HL-60 (cell line): Measurements from ENCODE around the gene ATP8A1.

Source experiments
- DNase-seq, 2 experiments: peaks; one replicate each; pipeline ENCODE4 v3.0.0-alpha.2; 2010 to 2020; ENCODE audit warnings: low read depth in 1 of 2, low spot score in 1 of 2
- H3K27ac ChIP-seq: fragments of 250-450 bp; sonication (Bioruptor Pico); replicated peaks from 2 replicates; pipeline ENCODE4 v1.5.1; 2020; ENCODE audit warnings: mild to moderate bottlenecking, moderate library complexity
- H3K27me3 ChIP-seq: fragments of 250-450 bp; sonication (Bioruptor Pico); 2 replicates; pipeline ENCODE4 v1.5.1; 2021; ENCODE audit warnings: mild to moderate bottlenecking, moderate library complexity; ENCODE audit not compliant: insufficient read depth, poor library complexity, severe bottlenecking
- H3K4me3 ChIP-seq: replicated peaks from 2 replicates; pipeline ENCODE4 v1.5.1; 2011; ENCODE audit warnings: mild to moderate bottlenecking, control low read depth, low read length; ENCODE audit not compliant: insufficient read depth
- GABPA ChIP-seq: IDR thresholded peaks from 2 replicates; pipeline ENCODE4 v1.6.1; 2012; ENCODE audit warnings: low read depth
- POLR2AphosphoS5 ChIP-seq: IDR thresholded peaks from 2 replicates; pipeline ENCODE4 v1.6.1; 2012; ENCODE audit warnings: low read depth
- SPI1 ChIP-seq: IDR thresholded peaks from 2 replicates; pipeline ENCODE4 v1.6.1; 2012; ENCODE audit warnings: low read depth, mild to moderate bottlenecking, borderline replicate concordance
- TF ChIP-seq, protein P1 (sequence below): IDR thresholded peaks from one replicate; pipeline ENCODE4 v1.5.1; 2011; ENCODE audit warnings: low read length, control low read depth, inconsistent platforms; ENCODE audit not compliant: insufficient read depth
- TF ChIP-seq, protein P2 (sequence below): IDR thresholded peaks from 2 replicates; pipeline ENCODE4 v1.6.1; 2012; ENCODE audit warnings: low read depth; ENCODE audit not compliant: insufficient replicate concordance

Gene ATP8A1

DNA sequence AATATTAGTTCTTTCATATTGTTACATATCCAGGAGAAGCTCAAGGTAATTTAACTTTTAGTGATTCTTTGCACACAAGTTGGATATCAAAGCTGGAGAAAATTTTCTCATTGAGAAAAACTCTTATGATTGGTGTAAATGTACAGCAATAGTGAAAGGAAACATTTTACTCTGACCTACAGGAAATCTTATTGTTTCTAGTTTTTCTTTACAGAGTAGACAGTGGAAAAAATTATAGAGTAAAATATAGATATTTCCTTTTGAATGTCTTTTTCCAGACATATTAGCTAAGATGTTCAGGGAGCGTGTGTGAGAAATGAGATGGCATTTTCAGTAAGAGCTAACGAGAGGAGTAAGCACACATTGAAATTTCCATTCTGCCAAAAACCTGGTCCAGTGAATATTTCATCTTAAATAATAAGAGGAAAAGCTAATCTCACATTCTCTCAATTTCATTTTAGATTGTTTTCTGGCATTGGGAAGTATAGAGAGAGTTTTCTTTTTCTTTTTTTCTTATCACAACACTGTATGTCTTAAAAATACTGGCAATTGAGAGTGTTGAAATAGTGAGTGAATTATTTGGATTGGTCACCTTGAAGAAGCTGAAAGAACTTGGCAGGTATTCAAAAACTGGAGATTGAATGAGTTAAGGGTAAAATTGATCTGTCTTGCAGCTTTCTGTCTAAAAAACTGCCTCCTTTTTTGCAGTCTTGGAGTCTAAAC, 15.6 kb upstream of the ATP8A1 start:
- DNase-seq = no peak
- Histone ChIP-seq H3K27me3 (peaks cover 2% of the 10 kb centered on the region), H3K27ac (no peak overlapping the region), H3K4me3 (no peak overlapping the region)
- TF ChIP-seq, protein P1, sequence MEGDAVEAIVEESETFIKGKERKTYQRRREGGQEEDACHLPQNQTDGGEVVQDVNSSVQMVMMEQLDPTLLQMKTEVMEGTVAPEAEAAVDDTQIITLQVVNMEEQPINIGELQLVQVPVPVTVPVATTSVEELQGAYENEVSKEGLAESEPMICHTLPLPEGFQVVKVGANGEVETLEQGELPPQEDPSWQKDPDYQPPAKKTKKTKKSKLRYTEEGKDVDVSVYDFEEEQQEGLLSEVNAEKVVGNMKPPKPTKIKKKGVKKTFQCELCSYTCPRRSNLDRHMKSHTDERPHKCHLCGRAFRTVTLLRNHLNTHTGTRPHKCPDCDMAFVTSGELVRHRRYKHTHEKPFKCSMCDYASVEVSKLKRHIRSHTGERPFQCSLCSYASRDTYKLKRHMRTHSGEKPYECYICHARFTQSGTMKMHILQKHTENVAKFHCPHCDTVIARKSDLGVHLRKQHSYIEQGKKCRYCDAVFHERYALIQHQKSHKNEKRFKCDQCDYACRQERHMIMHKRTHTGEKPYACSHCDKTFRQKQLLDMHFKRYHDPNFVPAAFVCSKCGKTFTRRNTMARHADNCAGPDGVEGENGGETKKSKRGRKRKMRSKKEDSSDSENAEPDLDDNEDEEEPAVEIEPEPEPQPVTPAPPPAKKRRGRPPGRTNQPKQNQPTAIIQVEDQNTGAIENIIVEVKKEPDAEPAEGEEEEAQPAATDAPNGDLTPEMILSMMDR = no peak
- TF ChIP-seq SPI1 (no peak), POLR2AphosphoS5 (no peak), GABPA (no peak)
- TF ChIP-seq, protein P2, sequence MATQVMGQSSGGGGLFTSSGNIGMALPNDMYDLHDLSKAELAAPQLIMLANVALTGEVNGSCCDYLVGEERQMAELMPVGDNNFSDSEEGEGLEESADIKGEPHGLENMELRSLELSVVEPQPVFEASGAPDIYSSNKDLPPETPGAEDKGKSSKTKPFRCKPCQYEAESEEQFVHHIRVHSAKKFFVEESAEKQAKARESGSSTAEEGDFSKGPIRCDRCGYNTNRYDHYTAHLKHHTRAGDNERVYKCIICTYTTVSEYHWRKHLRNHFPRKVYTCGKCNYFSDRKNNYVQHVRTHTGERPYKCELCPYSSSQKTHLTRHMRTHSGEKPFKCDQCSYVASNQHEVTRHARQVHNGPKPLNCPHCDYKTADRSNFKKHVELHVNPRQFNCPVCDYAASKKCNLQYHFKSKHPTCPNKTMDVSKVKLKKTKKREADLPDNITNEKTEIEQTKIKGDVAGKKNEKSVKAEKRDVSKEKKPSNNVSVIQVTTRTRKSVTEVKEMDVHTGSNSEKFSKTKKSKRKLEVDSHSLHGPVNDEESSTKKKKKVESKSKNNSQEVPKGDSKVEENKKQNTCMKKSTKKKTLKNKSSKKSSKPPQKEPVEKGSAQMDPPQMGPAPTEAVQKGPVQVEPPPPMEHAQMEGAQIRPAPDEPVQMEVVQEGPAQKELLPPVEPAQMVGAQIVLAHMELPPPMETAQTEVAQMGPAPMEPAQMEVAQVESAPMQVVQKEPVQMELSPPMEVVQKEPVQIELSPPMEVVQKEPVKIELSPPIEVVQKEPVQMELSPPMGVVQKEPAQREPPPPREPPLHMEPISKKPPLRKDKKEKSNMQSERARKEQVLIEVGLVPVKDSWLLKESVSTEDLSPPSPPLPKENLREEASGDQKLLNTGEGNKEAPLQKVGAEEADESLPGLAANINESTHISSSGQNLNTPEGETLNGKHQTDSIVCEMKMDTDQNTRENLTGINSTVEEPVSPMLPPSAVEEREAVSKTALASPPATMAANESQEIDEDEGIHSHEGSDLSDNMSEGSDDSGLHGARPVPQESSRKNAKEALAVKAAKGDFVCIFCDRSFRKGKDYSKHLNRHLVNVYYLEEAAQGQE = no peak

DNA sequence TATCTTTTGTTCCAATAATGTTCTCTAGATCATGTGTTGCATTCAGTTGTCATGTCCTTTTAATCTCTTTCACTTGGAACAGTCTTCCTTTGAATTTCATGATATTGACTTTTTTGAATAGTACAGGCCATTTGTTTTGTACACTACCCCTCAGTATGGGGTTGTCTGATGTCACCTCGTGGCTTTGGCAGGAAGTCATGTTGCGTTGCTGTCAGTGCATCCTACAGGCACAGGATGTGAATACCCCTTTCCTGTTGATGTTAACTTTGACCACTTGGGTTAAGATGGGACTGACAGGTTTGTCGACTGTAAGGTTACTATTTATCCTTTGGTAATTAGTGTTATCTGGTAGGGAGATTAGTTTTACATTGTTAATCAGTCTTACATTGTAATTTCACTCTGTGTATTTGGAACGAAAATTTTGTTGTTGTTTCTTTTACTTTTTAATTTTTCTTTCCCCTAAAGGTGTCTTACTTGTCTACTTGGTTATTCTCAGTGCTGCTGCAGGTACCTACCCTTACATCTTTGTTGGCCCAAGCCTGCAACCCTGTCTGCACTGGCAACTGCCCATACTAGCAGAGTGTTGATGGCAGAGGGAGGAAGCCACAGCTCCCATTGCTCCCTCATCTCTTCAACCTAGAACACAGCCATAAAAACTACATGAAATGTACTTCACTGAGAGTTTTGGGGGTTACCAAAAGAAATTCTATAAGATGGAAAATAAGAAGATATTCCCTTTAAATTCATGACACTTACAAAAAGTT, 14.7 kb upstream of the ATP8A1 start:
- H3K4me3 ChIP-seq = no peak overlapping the region
- TF ChIP-seq, protein P1 = no peak
- TF ChIP-seq POLR2AphosphoS5 = no peak
- H3K27me3 ChIP-seq = peaks cover 2% of the 10 kb centered on the region
- DNase-seq = no peak
- no peak overlapping the region for H3K27ac ChIP-seq

DNA sequence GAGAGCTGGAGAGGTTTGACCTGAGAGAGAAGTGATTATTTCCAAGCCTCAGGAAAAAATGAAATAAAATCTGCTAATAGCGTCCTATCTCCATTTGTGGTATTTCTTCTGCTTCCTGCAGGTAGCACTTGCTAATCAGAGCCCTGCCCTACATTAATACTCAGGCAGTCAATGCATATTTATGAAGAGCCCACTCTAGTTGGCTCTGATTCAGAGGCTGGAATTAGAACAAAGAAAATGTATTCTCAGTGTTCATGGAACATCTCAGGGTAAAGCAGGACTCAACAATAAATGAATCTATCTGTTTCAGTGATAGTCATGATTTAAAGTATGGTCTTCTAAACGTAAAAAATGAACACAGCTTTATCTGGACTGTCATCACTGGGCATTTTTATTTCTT, 1.4 kb upstream of the ATP8A1 start:
- no peaks in the 10 kb centered on the region for H3K27me3 ChIP-seq
- H3K4me3 ChIP-seq = no peak overlapping the region
- H3K27ac ChIP-seq = no peak overlapping the region
- no peak for DNase-seq
- TF ChIP-seq, protein P1 = no peak
- TF ChIP-seq POLR2AphosphoS5 (no peak), GABPA (no peak), SPI1 (no peak)
- TF ChIP-seq, protein P2 = no peak
